Esophagus squamous epithelium (tissue), 4 donors: ENCODE measurements around the gene APP.

Experiments
- POLR2A ChIP-seq, 4 donors: fragments of 450-650 bp; IDR thresholded peaks; one replicate each; pipeline ENCODE4 v1.6.1; 2017; ENCODE audit warnings: antibody characterized with exemption in 4 of 4, mild to moderate bottlenecking in 4 of 4, moderate library complexity in 3 of 4
- TF ChIP-seq, protein P1 (sequence below), 6 experiments: fragments of 450-650 bp in 4 of 6; fragments of 200-600 bp in 2 of 6; sonication (generic) in 2 of 6; IDR thresholded peaks; one replicate each; pipeline ENCODE4 v1.5.1; 2016 to 2019; ENCODE audit warnings: antibody characterized with exemption in 6 of 6, mild to moderate bottlenecking in 4 of 6, moderate library complexity in 4 of 6

DNA sequence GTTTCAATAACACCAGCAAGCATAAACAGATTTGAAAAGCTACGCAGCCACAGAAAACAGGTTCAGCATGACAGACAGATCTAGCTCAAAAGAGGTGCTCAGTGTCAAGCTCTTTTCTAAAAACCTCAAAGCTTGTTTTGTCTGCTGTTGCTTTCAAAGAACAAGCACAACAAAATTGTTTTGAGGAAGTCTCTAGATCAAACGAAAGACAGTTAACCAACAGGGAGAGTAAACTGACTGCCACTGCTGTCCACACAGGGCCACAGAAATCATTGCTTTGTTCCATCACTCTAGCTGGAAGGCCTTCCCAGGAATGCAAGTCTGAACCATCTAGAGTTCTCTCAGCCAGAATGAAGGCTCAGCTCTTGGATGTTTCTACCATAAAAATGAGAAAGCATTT, 12.8 kb downstream of the APP start:
- no peak for TF ChIP-seq POLR2A (IDR thresholded peaks at IDR 0.05)
- TF ChIP-seq, protein P1, sequence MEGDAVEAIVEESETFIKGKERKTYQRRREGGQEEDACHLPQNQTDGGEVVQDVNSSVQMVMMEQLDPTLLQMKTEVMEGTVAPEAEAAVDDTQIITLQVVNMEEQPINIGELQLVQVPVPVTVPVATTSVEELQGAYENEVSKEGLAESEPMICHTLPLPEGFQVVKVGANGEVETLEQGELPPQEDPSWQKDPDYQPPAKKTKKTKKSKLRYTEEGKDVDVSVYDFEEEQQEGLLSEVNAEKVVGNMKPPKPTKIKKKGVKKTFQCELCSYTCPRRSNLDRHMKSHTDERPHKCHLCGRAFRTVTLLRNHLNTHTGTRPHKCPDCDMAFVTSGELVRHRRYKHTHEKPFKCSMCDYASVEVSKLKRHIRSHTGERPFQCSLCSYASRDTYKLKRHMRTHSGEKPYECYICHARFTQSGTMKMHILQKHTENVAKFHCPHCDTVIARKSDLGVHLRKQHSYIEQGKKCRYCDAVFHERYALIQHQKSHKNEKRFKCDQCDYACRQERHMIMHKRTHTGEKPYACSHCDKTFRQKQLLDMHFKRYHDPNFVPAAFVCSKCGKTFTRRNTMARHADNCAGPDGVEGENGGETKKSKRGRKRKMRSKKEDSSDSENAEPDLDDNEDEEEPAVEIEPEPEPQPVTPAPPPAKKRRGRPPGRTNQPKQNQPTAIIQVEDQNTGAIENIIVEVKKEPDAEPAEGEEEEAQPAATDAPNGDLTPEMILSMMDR (IDR thresholded peaks at IDR 0.05): no peak
